ENCODE measurements around the gene ALKBH3.

ALKBH3 gene

GRCh38 chr11:43921561-43922294 is 41.1 kb downstream of the ALKBH3 start:
- H3K27me3 ChIP-seq (ENCODE audit: insufficient read depth, insufficient read length), result no peaks in the 10 kb centered on the region
- H3K36me3 ChIP-seq (ENCODE audit: insufficient read depth, insufficient read length, low read length), result peaks cover 39% of the 10 kb centered on the region
- no peaks in the 10 kb centered on the region for H3K9me3 ChIP-seq (ENCODE audit: insufficient read depth, low read length)
- DNase-seq (ENCODE audit: low read depth, low spot score), result no peak
- H3K4me1 ChIP-seq (ENCODE audit: insufficient read depth, insufficient read length), result peaks cover 38% of the 10 kb centered on the region
- no peak overlapping the region for H3K4me3 ChIP-seq (ENCODE audit: insufficient read length, low read depth)
- no peak overlapping the region for H3K9ac ChIP-seq (ENCODE audit: insufficient read length, low read depth)
- no peak for TF ChIP-seq YY1 (IDR thresholded peaks at IDR 0.05; ENCODE audit: insufficient read depth, insufficient read length)
- no peak for TF ChIP-seq ZNF274 (IDR thresholded peaks at IDR 0.05; ENCODE audit: low read depth, low read length)
- TF ChIP-seq SUZ12 (IDR thresholded peaks at IDR 0.05; ENCODE audit: extremely low read depth, insufficient read depth, insufficient read length), result no peak

- Histone ChIP-seq H3K4me1 (ENCODE audit: insufficient read depth, insufficient read length) (peaks cover 38% of the 10 kb centered on the region), H3K4me3 (ENCODE audit: insufficient read length, low read depth) (no peak overlapping the region), H3K9me3 (ENCODE audit: insufficient read depth, low read length) (no peaks in the 10 kb centered on the region), H3K36me3 (ENCODE audit: insufficient read depth, insufficient read length, low read length) (peaks cover 39% of the 10 kb centered on the region), H3K27me3 (ENCODE audit: insufficient read depth, insufficient read length) (no peaks in the 10 kb centered on the region), H3K9ac (ENCODE audit: insufficient read length, low read depth) (no peak overlapping the region)
- TF ChIP-seq ZNF274 (IDR thresholded peaks at IDR 0.05; ENCODE audit: low read depth, low read length) (no peak), SUZ12 (IDR thresholded peaks at IDR 0.05; ENCODE audit: extremely low read depth, insufficient read depth, insufficient read length) (no peak)
- DNase-seq (ENCODE audit: low read depth, low spot score), result no peak
Measured at GRCh38 chr11:43922295-43922648, 41.6 kb downstream of the ALKBH3 start.

GRCh38 chr11:43922744-43923405 is 42.2 kb downstream of the ALKBH3 start:
- no peak overlapping the region for H3K9ac ChIP-seq (ENCODE audit: insufficient read length, low read depth)
- H3K27me3 ChIP-seq (ENCODE audit: insufficient read depth, insufficient read length), result no peaks in the 10 kb centered on the region
- no peaks in the 10 kb centered on the region for H3K9me3 ChIP-seq (ENCODE audit: insufficient read depth, low read length)
- H3K36me3 ChIP-seq (ENCODE audit: insufficient read depth, insufficient read length, low read length), result peaks cover 34% of the 10 kb centered on the region
- no peak overlapping the region for H3K4me3 ChIP-seq (ENCODE audit: insufficient read length, low read depth)
- H3K4me1 ChIP-seq (ENCODE audit: insufficient read depth, insufficient read length), result peaks cover 42% of the 10 kb centered on the region
- no peak for DNase-seq (ENCODE audit: low read depth, low spot score)
- no peak for TF ChIP-seq ZNF274 (IDR thresholded peaks at IDR 0.05; ENCODE audit: low read depth, low read length)
- TF ChIP-seq YY1 (IDR thresholded peaks at IDR 0.05; ENCODE audit: insufficient read depth, insufficient read length), result no peak
- no peak for TF ChIP-seq SUZ12 (IDR thresholded peaks at IDR 0.05; ENCODE audit: extremely low read depth, insufficient read depth, insufficient read length)

GRCh38 chr11:43923406-43924111 is 42.9 kb downstream of the ALKBH3 start:
- peaks cover 49% of the 10 kb centered on the region for H3K4me1 ChIP-seq (ENCODE audit: insufficient read depth, insufficient read length)
- no peaks in the 10 kb centered on the region for H3K9me3 ChIP-seq (ENCODE audit: insufficient read depth, low read length)
- peak overlapping the region; percentile 47 for H3K9ac ChIP-seq (ENCODE audit: insufficient read length, low read depth)
- no peak for DNase-seq (ENCODE audit: low read depth, low spot score)
- H3K4me3 ChIP-seq (ENCODE audit: insufficient read length, low read depth), result no peak overlapping the region
- H3K36me3 ChIP-seq (ENCODE audit: insufficient read depth, insufficient read length, low read length), result peaks cover 28% of the 10 kb centered on the region
- H3K27me3 ChIP-seq (ENCODE audit: insufficient read depth, insufficient read length), result no peaks in the 10 kb centered on the region
- TF ChIP-seq SUZ12 (IDR thresholded peaks at IDR 0.05; ENCODE audit: extremely low read depth, insufficient read depth, insufficient read length) (no peak), YY1 (IDR thresholded peaks at IDR 0.05; ENCODE audit: insufficient read depth, insufficient read length) (no peak), ZNF274 (IDR thresholded peaks at IDR 0.05; ENCODE audit: low read depth, low read length) (no peak)

GRCh38 chr11:43924112-43924855 is 43.7 kb downstream of the ALKBH3 start:
- DNase-seq (ENCODE audit: low read depth, low spot score), result no peak
- TF ChIP-seq ZNF274 (IDR thresholded peaks at IDR 0.05; ENCODE audit: low read depth, low read length) (no peak), YY1 (IDR thresholded peaks at IDR 0.05; ENCODE audit: insufficient read depth, insufficient read length) (no peak), SUZ12 (IDR thresholded peaks at IDR 0.05; ENCODE audit: extremely low read depth, insufficient read depth, insufficient read length) (no peak)
- Histone ChIP-seq H3K27me3 (ENCODE audit: insufficient read depth, insufficient read length) (no peaks in the 10 kb centered on the region), H3K36me3 (ENCODE audit: insufficient read depth, insufficient read length, low read length) (peaks cover 21% of the 10 kb centered on the region), H3K4me1 (ENCODE audit: insufficient read depth, insufficient read length) (peaks cover 52% of the 10 kb centered on the region), H3K9me3 (ENCODE audit: insufficient read depth, low read length) (no peaks in the 10 kb centered on the region), H3K4me3 (ENCODE audit: insufficient read length, low read depth) (no peak overlapping the region), H3K9ac (ENCODE audit: insufficient read length, low read depth) (peak overlapping the region; percentile 47)

- no peak for DNase-seq (ENCODE audit: low read depth, low spot score)
- TF ChIP-seq ZNF274 (IDR thresholded peaks at IDR 0.05; ENCODE audit: low read depth, low read length) (no peak), SUZ12 (IDR thresholded peaks at IDR 0.05; ENCODE audit: extremely low read depth, insufficient read depth, insufficient read length) (no peak)
- Histone ChIP-seq H3K9ac (ENCODE audit: insufficient read length, low read depth) (peak overlapping the region; percentile 47), H3K27me3 (ENCODE audit: insufficient read depth, insufficient read length) (no peaks in the 10 kb centered on the region), H3K4me3 (ENCODE audit: insufficient read length, low read depth) (no peak overlapping the region), H3K4me1 (ENCODE audit: insufficient read depth, insufficient read length) (peaks cover 51% of the 10 kb centered on the region), H3K36me3 (ENCODE audit: insufficient read depth, insufficient read length, low read length) (peaks cover 12% of the 10 kb centered on the region), H3K9me3 (ENCODE audit: insufficient read depth, low read length) (no peaks in the 10 kb centered on the region)
Measured at GRCh38 chr11:43925063-43925931, 44.7 kb downstream of the ALKBH3 start.

Data from NT2/D1 (cell line).